Naive thymus-derived CD8-positive, alpha-beta T cell (primary cell): Measurements from ENCODE around the gene IFT25. TPM values are rescaled to one million over a fixed set of nuclear protein-coding genes. Genes with fewer than 3 reads are reported as not detected.
A peak's percentile ranks its signal among the peaks of the same experiment; 100 is the strongest.
"Not testable (repeated sequence)": the region's sequence is repeated elsewhere in the genome, so short reads cannot be mapped to it uniquely, and the experiment has no call there.

Experiments used
- ATAC-seq, 2 donors: fragments of 150-1000 bp; cut with Tn5 transposase in 1 of 2; sonication (Bioruptor Pico), chemical (Tn5 transposase) in 1 of 2; 1 replicate in 1 of 2; 2 replicates in 1 of 2; pipeline ENCODE4 v1.10.0; 2021; ENCODE audit warnings: mild to moderate bottlenecking in 2 of 2, moderate library complexity in 2 of 2
- POLR2A ChIA-PET: fragments of 350-600 bp; sonication (Branson Sonifier 250); formaldehyde crosslinking; loops from one replicate; lab custom pipeline; 2021; ENCODE audit warnings: antibody characterized with exemption; lab: Charles Lee
- DNase-seq, 10 donors: peaks; one replicate each; pipeline versions ENCODE4 v3.0.0 to v3.0.0-alpha.2; 2020 to 2022
- H3K27ac Mint-ChIP-seq, 10 donors: one replicate each; pipeline ENCODE4 v1.8.0; 2020 to 2022; ENCODE audit warnings: mild to moderate bottlenecking in 10 of 10, mixed read lengths in 10 of 10, moderate library complexity in 4 of 10, inconsistent platforms in 1 of 10
- H3K27me3 Mint-ChIP-seq, 5 donors: one replicate each; pipeline ENCODE4 v1.8.0; 2021 to 2022; ENCODE audit warnings: mixed read lengths in 5 of 5
- H3K36me3 Mint-ChIP-seq, 3 donors: one replicate each; pipeline ENCODE4 v1.8.0; 2020 to 2022; ENCODE audit warnings: mixed read lengths in 3 of 3, mild to moderate bottlenecking in 2 of 3, inconsistent platforms in 1 of 3
- H3K4me1 Mint-ChIP-seq, 4 donors: one replicate each; pipeline ENCODE4 v1.8.0; 2021 to 2022; ENCODE audit warnings: mixed read lengths in 4 of 4
- H3K4me3 Mint-ChIP-seq, 10 donors: one replicate each; pipeline ENCODE4 v1.8.0; 2020 to 2022; ENCODE audit warnings: mild to moderate bottlenecking in 10 of 10, mixed read lengths in 10 of 10, moderate library complexity in 6 of 10, inconsistent platforms in 1 of 10
- H3K9me3 Mint-ChIP-seq, 9 donors: one replicate each; pipeline ENCODE4 v1.8.0; 2020 to 2022; ENCODE audit warnings: mixed read lengths in 9 of 9, mild to moderate bottlenecking in 3 of 9, inconsistent platforms in 1 of 9, moderate library complexity in 1 of 9
- polyA plus RNA-seq, 3 donors: library from polyadenylated mRNA; unstranded; fragments of 300-500 nt; fragmentation: Illumina TruSeq; gene quantifications; one replicate each; pipeline ENCODE4 v1.2.3, GENCODE V29; 2021
- total RNA-seq, 8 experiments: library from RNA in 2 of 8; stranded (reverse) in 2 of 8; gene quantifications; one replicate each; pipeline ENCODE4 v1.2.3 and lab custom pipeline; 2021 to 2026

IFT25 gene
- total and polyA plus RNA-seq, 5 experiments from 2014 or later: 34.9 to 53.7 (median 46.8) TPM

DNA sequence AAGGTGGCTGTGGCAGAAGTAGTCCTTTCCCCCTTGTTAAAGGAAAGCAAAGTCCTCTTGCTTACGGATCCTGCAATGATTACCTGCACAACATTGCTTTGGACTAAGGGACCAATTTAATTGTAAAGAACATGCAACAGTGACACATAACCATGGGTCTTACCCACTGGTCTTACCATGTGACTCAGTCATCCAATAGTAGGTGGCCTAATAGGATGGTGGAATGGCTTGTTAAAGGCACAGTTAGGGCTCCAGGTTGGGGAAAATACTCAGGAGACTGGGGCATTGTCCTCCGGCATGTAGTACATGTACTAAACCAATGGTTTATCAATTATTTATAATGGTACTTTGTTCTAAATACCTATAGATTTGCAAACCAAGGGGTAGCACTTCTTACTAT is 53.8 kb downstream of the IFT25 start:
- H3K4me3 Mint-ChIP-seq: no peak overlapping the region
- POLR2A ChIA-PET: no interaction called here
- H3K27me3 Mint-ChIP-seq: peaks cover 6 to 15% (median 11%) of the 10 kb centered on the region in 5 donors
- peaks cover 0 to 9% (median 5%) of the 10 kb centered on the region in 3 donors for H3K36me3 Mint-ChIP-seq
- no peak overlapping the region for H3K27ac Mint-ChIP-seq
- no peaks in the 10 kb centered on the region for H3K9me3 Mint-ChIP-seq
- ATAC-seq (no peak), DNase-seq (no peak)
- peaks cover 9 to 38% (median 34%) of the 10 kb centered on the region in 4 donors for H3K4me1 Mint-ChIP-seq

- POLR2A ChIA-PET: interaction anchor here (2.6 kb wide), 1 partner anchor 54 kb away, joined by 24 read pairs; the partner anchor contains the start of genes IFT25 and LRRC42
- Mint-ChIP-seq H3K9me3 (no peaks in the 10 kb centered on the region), H3K27me3 (peaks cover 6 to 14% (median 9%) of the 10 kb centered on the region in 5 donors), H3K4me1 (peaks cover 9 to 43% (median 38%) of the 10 kb centered on the region in 4 donors), H3K4me3 (peak overlapping the region in 6 of 10 donors; percentile 95 to 97 (median 96)), H3K36me3 (peaks cover 0 to 15% (median 5%) of the 10 kb centered on the region in 3 donors), H3K27ac (peak overlapping the region in 3 of 10 donors; percentile 8 to 91 (median 8))
- ATAC-seq (no peak), DNase-seq (no peak)
These were observed 54.5 kb downstream of the IFT25 start for GRCh38 chr1:53891018-53891417.

GRCh38 chr1:53890522-53890941 is 55.0 kb downstream of the IFT25 start:
- peaks cover 2 to 10% (median 5%) of the 10 kb centered on the region in 5 donors for H3K27me3 Mint-ChIP-seq
- DNase-seq: no peak
- no peaks in the 10 kb centered on the region for H3K9me3 Mint-ChIP-seq
- peak overlapping the region in 8 of 10 donors; percentile 91 to 97 (median 95) for H3K27ac Mint-ChIP-seq
- POLR2A ChIA-PET: interaction anchor here (0.6 to 2.6 kb wide), 3 partner anchors 11 to 55 kb away, joined by 4 to 24 read pairs (median 5); partner anchors contain the start of genes IFT25 and LRRC42
- H3K36me3 Mint-ChIP-seq: peaks cover 0 to 16% (median 2%) of the 10 kb centered on the region in 3 donors
- peaks cover 9 to 43% (median 40%) of the 10 kb centered on the region in 4 donors for H3K4me1 Mint-ChIP-seq
- peak overlapping the region; percentile 93 to 97 (median 95) for H3K4me3 Mint-ChIP-seq
- no peak for ATAC-seq

- peak within 1 kb of the TSS; percentile 93 to 97 (median 94) for H3K27ac Mint-ChIP-seq
- H3K27me3 Mint-ChIP-seq: peaks cover 0 to 4% (median 0%) of the 10 kb centered on the region in 5 donors
- H3K4me3 Mint-ChIP-seq: peak within 1 kb of the TSS; percentile 93 to 97 (median 95)
- POLR2A ChIA-PET: interaction anchor here (1.0 to 2.6 kb wide), 6 partner anchors 10 to 163 kb away, joined by 3 to 24 read pairs (median 6); partner anchors contain the start of genes IFT25, LRRC42, NDC1 and TMEM59
- peaks cover 13 to 52% (median 47%) of the 10 kb centered on the region in 4 donors for H3K4me1 Mint-ChIP-seq
- ATAC-seq: peak; percentile 97 to 99
- DNase-seq: peak; percentile 74 to 90 (median 81)
- H3K9me3 Mint-ChIP-seq: no peaks in the 10 kb centered on the region
- H3K36me3 Mint-ChIP-seq: peaks cover 0 to 25% (median 0%) of the 10 kb centered on the region in 3 donors
These were observed 55.9 kb downstream of the IFT25 start, which contains the start of gene YIPF1 for GRCh38 chr1:53889304-53890298. TSS of gene YIPF1 (minus strand) at chr1:53889797. CDS start at chr1:53888937, 860 bp downstream.

DNA sequence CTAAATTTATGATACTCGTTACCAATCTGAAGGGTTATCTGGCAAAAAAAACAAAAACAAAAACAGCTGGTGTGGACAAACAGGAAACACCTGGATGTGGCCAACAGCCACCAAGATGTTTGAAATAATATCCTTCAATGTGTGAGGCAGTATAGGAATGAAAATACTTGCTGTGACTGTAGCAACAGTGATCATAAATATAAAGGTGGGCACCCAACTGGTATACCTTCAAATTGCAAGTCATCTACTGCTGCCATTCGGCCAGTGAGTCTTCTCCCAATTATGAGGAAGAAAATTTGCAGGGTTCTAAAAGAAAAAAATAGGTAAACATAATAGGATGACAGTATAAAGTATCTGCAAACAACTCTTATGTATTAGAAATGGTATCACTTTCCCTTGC is 56.8 kb downstream of the IFT25 start:
- ATAC-seq (no peak), DNase-seq (no peak)
- Mint-ChIP-seq H3K36me3 (peaks cover 0 to 31% (median 0%) of the 10 kb centered on the region in 3 donors), H3K27ac (peak overlapping the region; percentile 37 to 97 (median 94)), H3K9me3 (no peaks in the 10 kb centered on the region), H3K4me3 (peak overlapping the region; percentile 93 to 97 (median 95)), H3K27me3 (no peaks in the 10 kb centered on the region), H3K4me1 (peaks cover 13 to 52% (median 52%) of the 10 kb centered on the region in 4 donors)
- POLR2A ChIA-PET: interaction anchor here (0.6 to 2.6 kb wide), 4 partner anchors 19 to 147 kb away, joined by 4 to 24 read pairs (median 6); partner anchors contain the start of genes IFT25, LRRC42 and NDC1

DNA sequence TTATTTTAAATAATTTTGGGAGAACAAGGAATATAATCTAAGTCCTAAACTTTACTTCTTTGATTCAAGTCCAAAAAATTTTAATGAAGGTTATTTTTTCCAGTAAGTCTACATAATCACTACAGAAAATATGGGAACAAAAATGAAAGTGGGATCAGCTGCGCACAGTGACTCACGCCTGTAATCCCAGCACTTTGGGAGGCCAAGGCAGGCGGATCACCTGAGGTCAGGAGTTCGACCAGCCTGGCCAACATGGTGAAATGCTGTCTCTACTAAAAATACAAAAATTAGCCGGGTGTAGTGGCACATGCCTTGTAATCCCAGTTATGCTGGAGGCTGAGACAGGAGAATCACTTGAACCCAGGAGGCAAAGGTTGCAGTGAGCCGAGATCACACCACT is 61.9 kb downstream of the IFT25 start:
- Mint-ChIP-seq H3K36me3 (peaks cover 6 to 78% (median 23%) of the 10 kb centered on the region in 3 donors), H3K27ac (peak overlapping the region in 1 of 10 donors; percentile 18), H3K4me1 (peaks cover 13 to 44% (median 40%) of the 10 kb centered on the region in 4 donors), H3K4me3 (peak overlapping the region in 1 of 10 donors; percentile 32)
- DNase-seq, H3K27me3 Mint-ChIP-seq, H3K9me3 Mint-ChIP-seq, ATAC-seq, POLR2A ChIA-PET: not testable (repeated sequence)

DNA sequence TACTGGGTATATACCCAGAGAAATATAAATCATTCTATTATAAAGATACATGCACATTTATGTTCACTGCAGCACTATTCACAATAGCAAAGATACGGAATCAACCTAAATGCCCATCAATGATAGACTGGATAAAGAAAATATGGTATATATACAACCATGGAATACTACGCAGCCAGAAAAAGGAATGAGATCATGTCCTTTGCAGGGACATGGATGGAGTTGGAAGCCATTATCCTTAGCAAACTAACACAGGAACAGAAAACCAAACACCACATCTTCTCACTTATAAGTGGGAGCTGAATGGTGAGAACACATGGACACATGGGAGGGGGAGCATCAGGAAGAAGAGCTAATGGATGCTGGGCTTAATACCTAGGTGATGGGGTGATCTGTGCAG is 63.6 kb downstream of the IFT25 start:
- H3K4me3 Mint-ChIP-seq, DNase-seq, H3K27ac Mint-ChIP-seq, H3K27me3 Mint-ChIP-seq, H3K9me3 Mint-ChIP-seq, ATAC-seq, POLR2A ChIA-PET: not testable (repeated sequence)
- H3K36me3 Mint-ChIP-seq: peaks cover 6 to 88% (median 37%) of the 10 kb centered on the region in 3 donors
- H3K4me1 Mint-ChIP-seq: peaks cover 7 to 29% (median 25%) of the 10 kb centered on the region in 4 donors

DNA sequence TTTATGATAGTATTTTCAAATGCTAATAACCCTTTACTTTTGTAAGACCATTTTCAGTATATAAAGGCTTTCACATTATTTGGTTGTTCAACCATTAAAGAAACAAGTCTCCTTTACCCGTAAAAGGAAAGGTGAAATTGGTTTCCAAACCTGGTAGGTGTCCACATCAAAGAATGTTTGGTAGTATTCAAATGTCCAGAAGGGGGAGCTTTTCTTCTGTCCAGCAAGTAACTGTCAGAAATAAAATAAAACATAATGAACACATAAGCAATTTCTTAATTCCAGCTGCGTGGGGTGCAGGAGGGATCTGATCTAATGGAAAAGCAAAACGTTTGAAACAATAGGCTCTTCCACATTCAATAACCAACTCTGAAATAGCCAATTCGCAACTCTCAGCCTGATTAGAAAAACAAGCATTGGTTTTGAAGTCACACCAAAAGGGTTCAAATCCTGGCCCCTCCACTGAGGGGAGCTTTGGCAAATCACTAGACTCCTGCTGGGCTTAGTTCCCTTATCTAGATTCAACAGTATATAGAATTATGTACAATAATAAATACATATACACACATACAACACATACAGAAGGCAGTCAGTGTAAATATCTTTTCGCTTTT is 66.9 kb downstream of the IFT25 start:
- Mint-ChIP-seq H3K27me3 (no peaks in the 10 kb centered on the region), H3K4me1 (peaks cover 3 to 13% (median 6%) of the 10 kb centered on the region in 4 donors), H3K36me3 (peaks cover 11 to 82% (median 53%) of the 10 kb centered on the region in 3 donors), H3K4me3 (no peak overlapping the region), H3K9me3 (peaks cover 0 to 5% (median 0%) of the 10 kb centered on the region in 9 donors), H3K27ac (no peak overlapping the region)
- ATAC-seq (no peak), DNase-seq (no peak)
- POLR2A ChIA-PET: interaction anchor here (1.1 to 1.2 kb wide), 2 partner anchors 11 to 67 kb away, joined by 3 to 5 read pairs; partner anchors contain the start of genes IFT25 and YIPF1

DNA sequence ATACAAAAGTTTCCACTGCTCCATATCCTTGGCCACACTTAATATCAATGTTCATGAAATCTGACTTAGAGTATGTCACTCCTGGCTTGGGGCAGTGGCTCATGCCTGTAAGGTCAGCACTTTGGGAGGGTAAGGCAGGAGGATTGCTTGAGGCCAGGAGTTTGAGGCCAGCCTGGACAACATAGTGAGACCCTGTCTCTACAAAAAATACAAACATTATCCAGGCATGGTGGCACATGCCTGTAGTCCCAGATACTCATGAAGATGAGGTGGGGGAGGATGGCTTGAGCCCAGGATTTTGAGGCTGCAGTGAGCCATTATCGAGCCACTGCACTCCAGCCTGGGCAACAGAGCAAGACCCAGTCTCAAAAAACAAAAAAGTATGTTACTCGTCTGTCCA is 70.3 kb downstream of the IFT25 start:
- POLR2A ChIA-PET: not testable (repeated sequence)

DNA sequence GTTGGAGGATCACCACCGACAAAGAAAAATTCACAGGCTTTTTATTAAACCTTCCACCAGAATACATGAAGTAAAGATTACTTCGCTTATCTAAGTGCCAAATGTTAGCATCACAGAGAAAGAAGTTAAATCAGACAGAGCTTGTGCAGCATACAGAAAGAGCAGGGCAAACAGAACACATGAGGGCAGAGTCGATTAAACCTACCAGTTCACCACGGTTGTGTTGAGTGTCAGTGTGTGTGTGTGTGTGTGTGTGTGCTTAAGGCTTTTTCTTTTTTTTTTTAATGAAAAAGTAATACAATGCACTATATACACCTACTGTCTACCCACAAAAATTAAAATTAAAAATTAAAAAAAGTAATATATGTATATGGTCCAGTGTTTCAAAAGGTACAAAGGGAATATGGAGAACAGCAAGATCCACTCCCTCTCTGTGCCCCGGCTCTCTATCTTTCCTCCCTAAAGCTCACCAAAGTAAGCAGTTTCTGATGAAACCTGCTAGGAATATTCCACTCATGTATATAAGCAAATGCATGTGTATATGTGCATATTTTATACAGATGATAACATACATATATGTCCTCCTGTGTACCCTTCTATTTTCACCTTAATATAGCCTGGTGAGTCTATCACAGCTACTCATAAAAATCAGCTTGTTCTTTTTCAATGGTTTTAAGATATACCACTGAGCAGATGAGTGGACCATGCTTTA is 73.6 kb downstream of the IFT25 start:
- Mint-ChIP-seq H3K27ac (no peak overlapping the region), H3K36me3 (peaks cover 5 to 73% (median 31%) of the 10 kb centered on the region in 3 donors), H3K9me3 (no peaks in the 10 kb centered on the region), H3K27me3 (no peaks in the 10 kb centered on the region), H3K4me3 (no peak overlapping the region), H3K4me1 (peaks cover 0 to 2% (median 0%) of the 10 kb centered on the region in 4 donors)
- ATAC-seq (no peak), DNase-seq (no peak)
- POLR2A ChIA-PET: no interaction called here

More for the DNA sequence above, 70.3 kb downstream of the IFT25 start:
- not testable (repeated sequence) for ATAC-seq, H3K9me3 Mint-ChIP-seq, H3K4me1 Mint-ChIP-seq, DNase-seq, H3K4me3 Mint-ChIP-seq, H3K27me3 Mint-ChIP-seq, H3K27ac Mint-ChIP-seq
- H3K36me3 Mint-ChIP-seq: peaks cover 5 to 78% (median 40%) of the 10 kb centered on the region in 3 donors
